Inflammatory macrophage treated with lipopolysaccharide for 4 hours (primary cell): ENCODE data around the gene CDC45.
"Not testable (repeated sequence)": the region's sequence is repeated elsewhere in the genome, so short reads cannot be mapped to it uniquely, and the experiment has no call there.

Experiments used
- DNase-seq: peaks from one replicate; pipeline ENCODE4 v3.0.0-alpha.2; 2020

The CDC45 gene

GRCh38 chr22:19533049-19533626 lies 53.4 kb downstream of the CDC45 start:
- DNase-seq: no peak

- no peak for DNase-seq
Measured at GRCh38 chr22:19533857-19534256, 54.1 kb downstream of the CDC45 start.

- DNase-seq: no peak
Measured at GRCh38 chr22:19535001-19535400, 55.3 kb downstream of the CDC45 start.

- DNase-seq: no peak
Measured at GRCh38 chr22:19536564-19536963, 56.8 kb downstream of the CDC45 start.

GRCh38 chr22:19537941-19538488 lies 58.3 kb downstream of the CDC45 start:
- DNase-seq: no peak

GRCh38 chr22:19540394-19540793 lies 60.7 kb downstream of the CDC45 start:
- no peak for DNase-seq

- no peak for DNase-seq
Measured at GRCh38 chr22:19543970-19544708, 64.4 kb downstream of the CDC45 start.

- DNase-seq: no peak
Measured at GRCh38 chr22:19545935-19546207, 66.2 kb downstream of the CDC45 start.

GRCh38 chr22:19546680-19547079 lies 67.0 kb downstream of the CDC45 start:
- no peak for DNase-seq

- no peak for DNase-seq
Measured at GRCh38 chr22:19547620-19548019, 67.9 kb downstream of the CDC45 start.

GRCh38 chr22:19548427-19548826 lies 68.7 kb downstream of the CDC45 start:
- DNase-seq: not testable (repeated sequence)

- DNase-seq: no peak
Measured at GRCh38 chr22:19548964-19549363, 69.2 kb downstream of the CDC45 start.

- DNase-seq: no peak
Measured at GRCh38 chr22:19549428-19549827, 69.7 kb downstream of the CDC45 start.

GRCh38 chr22:19550382-19550781 lies 70.7 kb downstream of the CDC45 start:
- DNase-seq: no peak

- DNase-seq: no peak
Measured at GRCh38 chr22:19553201-19553600, 73.5 kb downstream of the CDC45 start.

GRCh38 chr22:19554834-19555404 lies 75.2 kb downstream of the CDC45 start:
- DNase-seq: no peak

GRCh38 chr22:19555651-19556050 lies 75.9 kb downstream of the CDC45 start:
- no peak for DNase-seq

GRCh38 chr22:19556963-19557545 lies 77.3 kb downstream of the CDC45 start:
- DNase-seq: no peak

GRCh38 chr22:19559324-19559811 lies 79.6 kb downstream of the CDC45 start:
- DNase-seq: no peak

- no peak for DNase-seq
Measured at GRCh38 chr22:19559956-19560355, 80.2 kb downstream of the CDC45 start.

- DNase-seq: no peak
Measured at GRCh38 chr22:19565382-19566278, 85.9 kb downstream of the CDC45 start.

GRCh38 chr22:19566279-19567156 lies 86.8 kb downstream of the CDC45 start:
- no peak for DNase-seq
